Peyer's patch (tissue), 4 donors: ENCODE measurements around the gene SPN.

ENCODE experiments used
- POLR2A ChIP-seq, 2 donors: fragments of 450-650 bp; IDR thresholded peaks; one replicate each; pipeline ENCODE4 v1.5.1; 2017; ENCODE audit warnings: antibody characterized with exemption in 2 of 2, mild to moderate bottlenecking in 2 of 2, moderate library complexity in 2 of 2
- TF ChIP-seq, protein P1 (sequence below), 6 experiments: fragments of 450-650 bp in 4 of 6; fragments of 200-600 bp in 2 of 6; sonication (generic) in 1 of 6; IDR thresholded peaks; one replicate each; pipeline ENCODE4 v1.5.1; 2017 to 2019; ENCODE audit warnings: antibody characterized with exemption in 6 of 6, mild to moderate bottlenecking in 3 of 6, moderate library complexity in 1 of 6

- no peak for TF ChIP-seq POLR2A (IDR thresholded peaks at IDR 0.05)
- TF ChIP-seq, protein P1, sequence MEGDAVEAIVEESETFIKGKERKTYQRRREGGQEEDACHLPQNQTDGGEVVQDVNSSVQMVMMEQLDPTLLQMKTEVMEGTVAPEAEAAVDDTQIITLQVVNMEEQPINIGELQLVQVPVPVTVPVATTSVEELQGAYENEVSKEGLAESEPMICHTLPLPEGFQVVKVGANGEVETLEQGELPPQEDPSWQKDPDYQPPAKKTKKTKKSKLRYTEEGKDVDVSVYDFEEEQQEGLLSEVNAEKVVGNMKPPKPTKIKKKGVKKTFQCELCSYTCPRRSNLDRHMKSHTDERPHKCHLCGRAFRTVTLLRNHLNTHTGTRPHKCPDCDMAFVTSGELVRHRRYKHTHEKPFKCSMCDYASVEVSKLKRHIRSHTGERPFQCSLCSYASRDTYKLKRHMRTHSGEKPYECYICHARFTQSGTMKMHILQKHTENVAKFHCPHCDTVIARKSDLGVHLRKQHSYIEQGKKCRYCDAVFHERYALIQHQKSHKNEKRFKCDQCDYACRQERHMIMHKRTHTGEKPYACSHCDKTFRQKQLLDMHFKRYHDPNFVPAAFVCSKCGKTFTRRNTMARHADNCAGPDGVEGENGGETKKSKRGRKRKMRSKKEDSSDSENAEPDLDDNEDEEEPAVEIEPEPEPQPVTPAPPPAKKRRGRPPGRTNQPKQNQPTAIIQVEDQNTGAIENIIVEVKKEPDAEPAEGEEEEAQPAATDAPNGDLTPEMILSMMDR (IDR thresholded peaks at IDR 0.05), result no peak
These were observed 6.1 kb upstream of the SPN start for GRCh38 chr16:29656688-29657523.
